ENCODE results near the gene DNAJB7.
"Not testable (repeated sequence)": the region's sequence is repeated elsewhere in the genome, so short reads cannot be mapped to it uniquely, and the experiment has no call there.

Gene DNAJB7

GRCh38 chr22:40862013-40862412 is at the start of gene DNAJB7:
Gene DNAJB7, minus strand, starts transcription at chr22:40862113. Its CDS starts 119 bp downstream, at chr22:40861994.
- TF ChIP-seq POLR2A (IDR thresholded peaks at IDR 0.05; ENCODE audit: low read length) (no peak), GATA1 (IDR thresholded peaks at IDR 0.05; ENCODE audit: low read depth, low read length) (no peak)
- DNase-seq = no peak

DNA sequence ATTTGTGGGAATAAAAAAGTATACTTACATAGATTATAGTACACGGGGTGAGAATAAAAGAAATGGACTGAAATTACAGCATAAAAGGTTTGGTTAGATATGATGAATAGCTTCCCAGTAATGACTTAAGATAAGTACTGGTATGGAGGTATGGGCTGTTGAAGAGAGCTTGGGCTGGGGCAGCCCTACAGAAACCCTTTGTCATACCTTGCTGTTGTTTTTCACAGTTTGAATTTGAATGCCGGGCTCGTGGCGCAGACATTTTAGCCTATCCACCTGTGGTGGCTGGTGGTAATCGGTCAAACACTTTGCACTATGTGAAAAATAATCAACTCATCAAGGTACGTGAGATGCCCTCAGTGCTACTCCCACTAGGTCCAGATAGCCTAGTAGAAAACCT is 47.0 kb upstream of the DNAJB7 start:
- DNase-seq = no peak
- no peak for TF ChIP-seq GATA1 (IDR thresholded peaks at IDR 0.05; ENCODE audit: low read depth, low read length)
- TF ChIP-seq POLR2A (IDR thresholded peaks at IDR 0.05; ENCODE audit: low read length) = no peak

DNA sequence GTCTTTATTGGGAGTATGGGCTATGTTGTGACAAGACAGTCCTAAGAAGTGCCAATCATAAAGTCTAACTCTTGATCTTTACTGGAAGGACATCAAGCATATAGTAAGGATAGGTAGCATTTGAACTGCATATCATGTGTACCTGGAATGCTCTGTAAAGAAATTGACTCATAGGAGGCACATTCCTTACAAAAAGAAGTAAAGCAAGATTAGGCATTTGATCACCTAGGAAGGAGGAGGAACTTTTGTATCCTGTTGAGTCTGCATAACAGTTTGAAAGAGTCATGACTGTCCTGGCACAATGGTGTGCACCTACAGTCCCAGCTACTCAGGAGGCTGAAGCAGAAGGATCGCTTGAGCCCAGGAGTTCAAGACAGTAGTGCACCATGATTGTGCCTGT is 42.2 kb upstream of the DNAJB7 start:
- DNase-seq = no peak
- no peak for TF ChIP-seq GATA1 (IDR thresholded peaks at IDR 0.05; ENCODE audit: low read depth, low read length)
- no peak for TF ChIP-seq POLR2A (IDR thresholded peaks at IDR 0.05; ENCODE audit: low read length)

DNA sequence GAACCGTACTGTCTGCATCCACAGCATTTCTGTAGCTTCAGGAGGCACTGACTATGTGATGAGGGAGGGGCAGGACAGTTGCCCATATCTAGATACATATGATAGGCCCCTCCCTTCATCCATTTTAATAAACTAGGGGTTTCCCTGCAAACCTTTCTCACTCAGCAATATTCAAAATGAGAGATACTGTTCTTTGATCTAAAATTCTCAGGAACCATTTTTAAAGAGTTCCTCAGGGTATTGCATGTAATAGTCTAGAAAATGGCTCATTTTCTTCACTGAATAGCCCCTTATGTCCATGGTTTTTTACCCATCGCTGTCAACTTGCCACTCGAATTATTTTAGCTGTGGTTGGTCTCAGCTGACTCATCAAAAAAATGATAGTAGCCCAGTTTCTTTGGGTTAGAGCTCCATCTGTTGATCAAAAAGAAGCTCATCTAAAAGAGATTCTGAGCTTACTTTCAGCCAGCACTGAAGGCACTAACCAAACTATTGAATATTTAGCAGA is 37.0 kb upstream of the DNAJB7 start:
- DNase-seq = peak; percentile 84 to 88
- TF ChIP-seq POLR2A (IDR thresholded peaks at IDR 0.05; ENCODE audit: low read length) = no peak
- TF ChIP-seq GATA1 (IDR thresholded peaks at IDR 0.05; ENCODE audit: low read depth, low read length) = no peak

DNA sequence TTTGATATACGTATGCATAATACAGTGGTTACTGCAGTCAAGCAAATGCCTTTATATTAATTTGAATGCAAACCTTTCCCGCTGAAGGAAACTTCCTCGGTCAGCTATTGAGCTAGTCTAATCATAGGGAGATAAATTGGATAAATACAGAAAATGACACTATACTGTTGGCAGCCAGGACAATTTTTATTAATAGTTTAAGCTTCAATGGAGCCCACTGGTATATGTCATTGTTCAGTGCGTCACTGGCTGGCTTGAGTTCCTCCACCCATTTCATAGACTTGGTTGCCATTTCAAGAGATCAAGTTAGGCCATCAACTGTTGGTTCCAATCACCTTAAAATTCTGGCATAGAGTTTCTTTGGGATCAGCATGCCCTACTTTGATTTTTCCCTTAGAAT is 32.5 kb upstream of the DNAJB7 start:
- DNase-seq = no peak
- TF ChIP-seq POLR2A (IDR thresholded peaks at IDR 0.05; ENCODE audit: low read length) = no peak
- no peak for TF ChIP-seq GATA1 (IDR thresholded peaks at IDR 0.05; ENCODE audit: low read depth, low read length)

GRCh38 chr22:40890881-40891280 is 29.0 kb upstream of the DNAJB7 start:
- no peak for DNase-seq
- TF ChIP-seq GATA1 (IDR thresholded peaks at IDR 0.05; ENCODE audit: low read depth, low read length) (no peak), POLR2A (IDR thresholded peaks at IDR 0.05; ENCODE audit: low read length) (no peak)

GRCh38 chr22:40889116-40889515 is 27.2 kb upstream of the DNAJB7 start:
- no peak for TF ChIP-seq GATA1 (IDR thresholded peaks at IDR 0.05; ENCODE audit: low read depth, low read length)
- TF ChIP-seq POLR2A (IDR thresholded peaks at IDR 0.05; ENCODE audit: low read length) = no peak

GRCh38 chr22:40878922-40879321 is 17.0 kb upstream of the DNAJB7 start:
- no peak for DNase-seq
- no peak for TF ChIP-seq GATA1 (IDR thresholded peaks at IDR 0.05; ENCODE audit: low read depth, low read length)
- TF ChIP-seq POLR2A (IDR thresholded peaks at IDR 0.05; ENCODE audit: low read length) = no peak

More at GRCh38 chr22:40889116-40889515, 27.2 kb upstream of the DNAJB7 start:
- no peak for DNase-seq

DNA sequence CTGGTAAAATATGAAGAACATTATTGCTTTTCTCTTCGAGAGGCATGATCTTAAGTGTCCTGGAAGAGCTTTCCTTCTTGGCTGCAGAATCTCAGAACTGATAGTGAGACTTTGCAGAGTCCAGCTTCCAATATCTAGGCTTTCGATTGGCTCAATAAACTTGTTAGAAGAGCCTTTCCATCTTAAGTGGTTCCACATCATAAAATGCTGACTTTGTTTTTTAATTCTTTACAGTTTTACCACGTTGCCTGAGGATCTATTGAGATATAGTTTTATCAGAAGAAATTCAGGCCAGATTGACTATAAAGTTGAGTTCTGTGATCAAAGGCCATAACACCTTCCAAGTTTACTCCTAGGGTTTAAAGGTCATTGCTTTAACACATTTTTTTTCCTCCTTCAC is 15.6 kb upstream of the DNAJB7 start:
- TF ChIP-seq POLR2A (IDR thresholded peaks at IDR 0.05; ENCODE audit: low read length) (no peak), GATA1 (IDR thresholded peaks at IDR 0.05; ENCODE audit: low read depth, low read length) (no peak)

DNA sequence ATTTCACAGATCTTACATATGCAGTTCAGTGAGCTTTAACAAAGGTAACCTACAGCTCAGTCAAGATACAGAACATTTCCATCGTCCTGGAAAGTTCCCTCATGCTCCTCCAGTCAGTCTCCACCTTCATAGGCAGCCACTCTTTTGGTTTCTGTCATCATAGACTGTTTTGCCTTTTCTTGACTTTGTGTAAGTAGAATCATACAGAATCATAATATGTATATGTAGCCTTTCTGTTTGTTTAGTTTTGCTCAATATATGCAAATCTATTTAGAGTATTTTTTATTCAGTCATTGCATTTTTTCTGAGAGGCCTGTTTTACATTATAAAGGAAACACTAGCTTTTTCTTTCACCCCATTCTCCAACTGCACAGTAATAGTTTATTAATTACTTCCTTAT is 15.0 kb upstream of the DNAJB7 start:
- TF ChIP-seq POLR2A (IDR thresholded peaks at IDR 0.05; ENCODE audit: low read length) (no peak), GATA1 (IDR thresholded peaks at IDR 0.05; ENCODE audit: low read depth, low read length) (no peak)
- no peak for DNase-seq

More for the DNA sequence above, 15.6 kb upstream of the DNAJB7 start:
- DNase-seq = no peak

DNA sequence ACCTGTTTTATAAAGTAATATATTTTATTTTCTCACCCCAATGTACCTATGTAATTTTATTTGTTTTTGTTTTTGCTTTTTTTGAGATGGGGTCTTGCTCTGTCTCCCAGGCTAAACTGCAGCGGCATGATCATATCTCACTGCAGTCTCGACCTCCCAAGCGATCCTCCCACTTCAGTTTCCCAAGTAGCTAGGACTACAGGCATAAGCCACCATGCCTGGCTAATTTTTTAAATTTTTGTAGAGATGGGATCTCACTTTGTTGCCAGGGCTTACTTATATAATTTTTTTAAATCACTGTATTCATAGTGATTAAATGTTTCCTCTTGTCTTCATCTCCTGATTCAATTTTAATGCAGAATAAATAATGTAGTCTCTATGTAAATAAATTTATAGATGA is 13.2 kb upstream of the DNAJB7 start:
- no peak for TF ChIP-seq POLR2A (IDR thresholded peaks at IDR 0.05; ENCODE audit: low read length)
- no peak for DNase-seq

DNA sequence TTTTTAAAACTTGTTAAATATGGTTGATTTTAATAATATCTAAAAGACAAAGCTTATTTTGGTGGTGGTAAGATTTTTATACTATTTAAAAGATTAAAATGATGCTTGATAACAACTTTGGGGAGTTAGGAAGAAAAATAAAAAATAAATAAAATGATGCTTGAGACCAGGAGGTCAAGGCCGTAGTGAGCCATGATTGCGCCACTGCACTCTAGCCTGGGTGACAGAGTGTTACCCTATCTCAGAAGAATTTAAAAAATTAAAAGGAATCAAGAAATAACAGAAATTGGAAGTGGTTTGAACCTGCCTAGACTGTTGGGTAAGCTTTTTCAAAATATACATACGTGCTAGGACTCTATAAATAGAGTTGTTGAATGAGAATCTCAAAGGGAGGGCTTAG is 12.1 kb upstream of the DNAJB7 start:
- no peak for DNase-seq
- no peak for TF ChIP-seq GATA1 (IDR thresholded peaks at IDR 0.05; ENCODE audit: low read depth, low read length)
- no peak for TF ChIP-seq POLR2A (IDR thresholded peaks at IDR 0.05; ENCODE audit: low read length)

- not testable (repeated sequence) for DNase-seq
These were observed 6.5 kb upstream of the DNAJB7 start for GRCh38 chr22:40868379-40868778.

DNA sequence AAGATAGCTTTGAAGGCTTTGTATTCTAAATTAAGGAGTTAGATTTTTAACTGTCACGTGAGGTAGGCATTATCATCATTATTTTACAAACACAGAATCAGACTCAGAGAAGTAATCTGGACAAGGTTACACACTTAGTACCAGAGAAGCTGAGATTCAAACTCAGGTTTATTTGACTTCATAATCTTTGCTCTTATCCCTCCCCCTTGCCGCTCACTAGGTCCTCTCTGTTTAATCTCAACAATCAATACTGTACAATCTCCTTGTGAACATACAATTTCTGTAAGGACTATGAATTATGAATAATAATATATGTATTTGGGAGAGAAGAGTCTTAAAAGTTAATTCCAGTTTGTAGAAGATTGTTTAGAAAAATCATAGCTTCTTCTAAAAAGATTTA is 5.2 kb upstream of the DNAJB7 start:
- DNase-seq = no peak
- TF ChIP-seq GATA1 (IDR thresholded peaks at IDR 0.05; ENCODE audit: low read depth, low read length) (no peak), POLR2A (IDR thresholded peaks at IDR 0.05; ENCODE audit: low read length) (no peak)

DNA sequence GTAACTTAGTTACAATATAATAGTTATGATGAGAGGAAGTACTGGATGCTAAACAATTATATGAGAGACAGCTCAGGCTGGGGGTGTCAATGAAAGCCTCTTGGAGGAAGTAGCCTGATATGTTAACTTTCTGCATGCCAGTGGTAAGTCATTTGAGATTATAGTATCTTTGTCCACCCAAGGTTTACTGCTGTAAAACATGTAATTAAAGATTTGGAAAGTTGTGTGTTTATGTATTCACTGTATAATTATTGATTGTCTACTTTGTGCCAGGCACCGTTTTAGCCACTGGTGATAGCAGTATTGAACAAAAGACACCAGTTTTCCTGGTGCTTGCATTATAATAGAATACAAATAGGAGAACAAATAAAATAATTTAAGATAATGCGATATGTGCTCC is 624 bp upstream of the DNAJB7 start:
- DNase-seq = no peak
- TF ChIP-seq GATA1 (IDR thresholded peaks at IDR 0.05; ENCODE audit: low read depth, low read length) (no peak), POLR2A (IDR thresholded peaks at IDR 0.05; ENCODE audit: low read length) (no peak)

GRCh38 chr22:40857309-40857855 is 4.5 kb downstream of the DNAJB7 start:
- DNase-seq = peak; percentile 67 to 70
- TF ChIP-seq GATA1 (IDR thresholded peaks at IDR 0.05; ENCODE audit: low read depth, low read length) (no peak), POLR2A (IDR thresholded peaks at IDR 0.05; ENCODE audit: low read length) (no peak)
